ENCODE results near the gene GFI1.

GRCh38 chr1:92482665-92483609 is 3.8 kb downstream of the GFI1 start:
- TF ChIP-seq POLR2A (IDR thresholded peaks at IDR 0.05) (no peak), CTCF (IDR thresholded peaks at IDR 0.05) (no peak)

Measured in heart left ventricle (tissue), 13 donors.